H1 (cell line): ENCODE measurements around the gene SMARCD1. TPM values are rescaled to one million over a fixed set of nuclear protein-coding genes. Genes with fewer than 3 reads are reported as not detected.

Source experiments
- CTCF ChIA-PET: fragments of 300-600 bp; sonication (Branson Sonifier 250); formaldehyde crosslinking; loops from one replicate; lab custom pipeline; 2021; ENCODE audit not compliant: partially characterized antibody; lab: Charles Lee
- POLR2A ChIA-PET: fragments of 300-600 bp; sonication (Branson Sonifier 250); formaldehyde crosslinking; loops from one replicate; lab custom pipeline; 2021; ENCODE audit warnings: inconsistent platforms; ENCODE audit not compliant: partially characterized antibody; lab: Charles Lee
- DNase-seq, 2 experiments: peaks; one replicate each; pipeline versions ENCODE4 v3.0.0 to v3.0.0-alpha.2; 2010 to 2022; ENCODE audit warnings: low spot score in 2 of 2, low read depth in 1 of 2, mixed read lengths in 1 of 2
- FAIRE-seq: peaks from 2 replicates; lab custom pipeline; 2011; peaks lifted over from hg19 to GRCh38; lab: Jason Lieb, UNC
- H2AFZ ChIP-seq: 2 replicates; pipeline ENCODE4 v1.8.1; 2012; ENCODE audit warnings: low read length, inconsistent platforms
- H2AK5ac ChIP-seq: 2 replicates; pipeline ENCODE4 v1.6.1; 2013; ENCODE audit warnings: low read depth, low read length
- H2BK120ac ChIP-seq: replicated peaks from 2 replicates; pipeline ENCODE3; 2013; ENCODE audit warnings: low read depth, low read length, inconsistent platforms
- H2BK12ac ChIP-seq: 2 replicates; pipeline ENCODE4 v1.6.1; 2013; ENCODE audit warnings: low read depth, low read length
- H2BK15ac ChIP-seq: 2 replicates; pipeline ENCODE4 v1.6.1; 2013; ENCODE audit warnings: low read length
- H2BK20ac ChIP-seq: 2 replicates; pipeline ENCODE4 v1.6.1; 2013; ENCODE audit warnings: low read length
- H2BK5ac ChIP-seq: 2 replicates; pipeline ENCODE4 v1.6.1; 2013; ENCODE audit warnings: low read depth, low read length
- H3K14ac ChIP-seq: 2 replicates; pipeline ENCODE4 v1.6.1; 2013; ENCODE audit warnings: inconsistent platforms; ENCODE audit not compliant: insufficient read length
- H3K18ac ChIP-seq: 2 replicates; pipeline ENCODE4 v1.6.1; 2013; ENCODE audit warnings: low read length; ENCODE audit errors: extremely low read depth
- H3K23ac ChIP-seq: 2 replicates; pipeline ENCODE4 v1.6.1; 2013; ENCODE audit warnings: inconsistent platforms; ENCODE audit not compliant: insufficient read length
- H3K23me2 ChIP-seq: 2 replicates; pipeline ENCODE4 v1.6.1; 2013; ENCODE audit warnings: low read depth, low read length
- H3K27ac ChIP-seq: 2 replicates; pipeline ENCODE4 v1.6.1; 2011; ENCODE audit warnings: low read depth, low read length, inconsistent platforms
- H3K27me3 ChIP-seq, 4 experiments: replicated peaks in 1 of 4; 1 replicate in 1 of 4; 2 replicates in 3 of 4; pipeline versions ENCODE4 v1.6.1 to v1.8.1; 2011 to 2013; ENCODE audit warnings: low read length in 3 of 4, mild to moderate bottlenecking in 3 of 4, inconsistent platforms in 2 of 4, mixed read lengths in 2 of 4, moderate library complexity in 1 of 4; ENCODE audit not compliant: control insufficient read depth in 3 of 4, insufficient read depth in 3 of 4; ENCODE audit errors: extremely low read depth in 1 of 4
- H3K36me3 ChIP-seq, 4 experiments: 2 replicates each; pipeline versions ENCODE4 v1.6.1 to v1.8.1; 2011 to 2013; ENCODE audit warnings: mild to moderate bottlenecking in 4 of 4, low read length in 3 of 4, moderate library complexity in 2 of 4, control low read depth in 1 of 4, inconsistent platforms in 1 of 4; ENCODE audit not compliant: insufficient read depth in 4 of 4, control insufficient read depth in 2 of 4
- H3K4ac ChIP-seq: replicated peaks from 2 replicates; pipeline ENCODE3; 2013; ENCODE audit warnings: low read length, low read depth, mixed read lengths, inconsistent platforms; ENCODE audit not compliant: insufficient read length
- H3K4me1 ChIP-seq, 4 experiments: replicated peaks in 1 of 4; 1 replicate in 1 of 4; 2 replicates in 3 of 4; pipeline versions ENCODE4 v1.6.1 to v1.8.1; 2011 to 2013; ENCODE audit warnings: low read length in 3 of 4, inconsistent platforms in 2 of 4, mixed read lengths in 1 of 4; ENCODE audit not compliant: insufficient read depth in 4 of 4, control insufficient read depth in 3 of 4
- H3K4me2 ChIP-seq, 2 experiments: 2 replicates each; pipeline versions ENCODE4 v1.6.1 to v1.8.1; 2011 to 2013; ENCODE audit warnings: low read depth in 2 of 2, low read length in 2 of 2, control low read depth in 1 of 2, inconsistent platforms in 1 of 2, mild to moderate bottlenecking in 1 of 2; ENCODE audit not compliant: insufficient read depth in 1 of 2
- H3K4me3 ChIP-seq, 4 experiments: fragments of 200-600, 300-600 bp in 1 of 4; sonication (generic), shearing (Covaris generic), sonication (Bioruptor Twin) in 1 of 4; 2 replicates each; pipeline versions ENCODE4 v1.5.1 to v1.8.1; 2011 to 2016; ENCODE audit warnings: low read length in 4 of 4, low read depth in 3 of 4, control low read depth in 2 of 4, inconsistent platforms in 2 of 4, mild to moderate bottlenecking in 2 of 4, mixed read lengths in 1 of 4, moderate library complexity in 1 of 4; ENCODE audit not compliant: insufficient read depth in 2 of 4; ENCODE audit errors: extremely low read depth in 1 of 4
- H3K56ac ChIP-seq: replicated peaks from 2 replicates; pipeline ENCODE3; 2013; ENCODE audit warnings: low read depth, mild to moderate bottlenecking, mixed read lengths, low read length, inconsistent platforms; ENCODE audit not compliant: insufficient read length
- H3K79me1 ChIP-seq: 2 replicates; pipeline ENCODE4 v1.6.1; 2013; ENCODE audit warnings: low read depth, low read length, control low read depth
- H3K79me2 ChIP-seq, 2 experiments: 2 replicates each; pipeline versions ENCODE4 v1.6.1 to v1.8.1; 2012 to 2013; ENCODE audit warnings: low read length in 2 of 2, mild to moderate bottlenecking in 2 of 2, inconsistent platforms in 1 of 2; ENCODE audit not compliant: insufficient read depth in 2 of 2, control insufficient read depth in 1 of 2
- H3K9ac ChIP-seq, 4 experiments: replicated peaks in 1 of 4; 1 replicate in 1 of 4; 2 replicates in 3 of 4; pipeline versions ENCODE4 v1.6.1 to v1.8.1; 2011 to 2013; ENCODE audit warnings: low read depth in 3 of 4, low read length in 3 of 4, control low read depth in 2 of 4, mild to moderate bottlenecking in 2 of 4, moderate library complexity in 2 of 4, inconsistent platforms in 1 of 4; ENCODE audit errors: extremely low read depth in 1 of 4
- H3K9me3 ChIP-seq, 2 experiments: 2 replicates each; pipeline versions ENCODE4 v1.6.1 to v1.8.1; 2012 to 2013; ENCODE audit warnings: mild to moderate bottlenecking in 2 of 2, moderate library complexity in 2 of 2, control low read depth in 1 of 2, inconsistent platforms in 1 of 2, low read depth in 1 of 2, low read length in 1 of 2, mixed read lengths in 1 of 2; ENCODE audit not compliant: insufficient read depth in 2 of 2
- H4K20me1 ChIP-seq, 2 experiments: replicated peaks in 1 of 2; 2 replicates each; pipeline versions ENCODE3 to v1.8.1; 2011 to 2013; ENCODE audit warnings: inconsistent platforms in 2 of 2, low read length in 2 of 2, mild to moderate bottlenecking in 1 of 2; ENCODE audit not compliant: insufficient read depth in 2 of 2, control insufficient read depth in 1 of 2
- H4K5ac ChIP-seq: 2 replicates; pipeline ENCODE4 v1.6.1; 2013; ENCODE audit warnings: low read length, low read depth, mixed read lengths, inconsistent platforms; ENCODE audit not compliant: insufficient read length
- H4K8ac ChIP-seq: 2 replicates; pipeline ENCODE4 v1.8.0; 2013; ENCODE audit warnings: mild to moderate bottlenecking, moderate library complexity, low read length, inconsistent platforms; ENCODE audit not compliant: insufficient read depth; ENCODE audit errors: extremely low read depth
- H4K91ac ChIP-seq: replicated peaks from 2 replicates; pipeline ENCODE3; 2013; ENCODE audit warnings: low read length, mixed read lengths, inconsistent platforms; ENCODE audit not compliant: insufficient read length
- ATF3 ChIP-seq: IDR thresholded peaks from 2 replicates; pipeline ENCODE4 v1.6.1; 2011; ENCODE audit warnings: low read depth, mild to moderate bottlenecking, low read length; ENCODE audit not compliant: insufficient read depth
- POLR2AphosphoS5 ChIP-seq: IDR thresholded peaks from 2 replicates; pipeline ENCODE4 v1.6.1; 2011; ENCODE audit warnings: low read depth, low read length
- TBP ChIP-seq: IDR thresholded peaks from 2 replicates; pipeline ENCODE4 v1.6.1; 2011; ENCODE audit warnings: low read depth, low read length, improper control_type of control experiment
- WGBS, 2 experiments: shearing (Covaris generic) in 1 of 2; methylation state at CpG; one replicate each; pipeline versions ENCODE4 v1.1.6 to v1.1.7; 2013 to 2015; ENCODE audit warnings: low lambda C conversion rate in 2 of 2, mixed read lengths in 2 of 2, inconsistent platforms in 1 of 2, low coverage in 1 of 2, missing lambda C conversion rate in 1 of 2; ENCODE audit not compliant: insufficient replicate concordance in 2 of 2, insufficient coverage in 1 of 2, insufficient read length in 1 of 2; ENCODE audit errors: extremely low coverage in 1 of 2, missing lambda C conversion rate in 1 of 2; 5-methylcytosine and 5-hydroxymethylcytosine counted together
- polyA plus RNA-seq, 7 experiments: library from polyadenylated mRNA; depleted of rRNA in 3 of 7; stranded (reverse) in 5 of 7; unstranded in 2 of 7; fragments of >200 nt in 5 of 7; fragments of 200-250 nt in 2 of 7; gene quantifications; 1 replicate in 5 of 7; 2 replicates in 1 of 7; 4 replicates in 1 of 7; pipeline versions ENCODE4 v1.2.1 to v1.2.3, GENCODE V29; 2011 to 2013; ENCODE audit warnings: missing spikeins in 2 of 7, mixed read lengths in 2 of 7
- total RNA-seq: library from RNA; stranded (reverse); fragmentation: NEBNext Ultra II Directional; extraction: Animal tissue kit (Norgen Biotek cat#: 25700); gene quantifications from 2 replicates; pipeline ENCODE4 v1.2.1, GENCODE V29; 2021

The SMARCD1 gene
- total and polyA plus RNA-seq, 2 of the 8 experiments (the other 6 are each of a cell fraction or from before 2014, with no cell fraction given) = 128 to 130 TPM

GRCh38 chr12:50097952-50098351, 12.8 kb downstream of the SMARCD1 start:
- no peak for FAIRE-seq
- H2AFZ ChIP-seq = no peak overlapping the region
- H4K20me1 ChIP-seq = peaks cover 0 to 9% of the 10 kb centered on the region in 2 experiments
- H3K9me3 ChIP-seq = no peaks in the 10 kb centered on the region
- no peak overlapping the region for H2BK15ac ChIP-seq
- no peak for DNase-seq
- no peak overlapping the region for H3K18ac ChIP-seq
- H3K23me2 ChIP-seq = no peaks in the 10 kb centered on the region
- 84% methylated on average over 6 of the region's 6 CpGs; no CpG with 5 or more reads in 1 of the 2 experiments for WGBS, 2 experiments
- no peak overlapping the region for H2BK120ac ChIP-seq
- no peak overlapping the region for H3K4me2 ChIP-seq
- no peaks in the 10 kb centered on the region for H3K79me1 ChIP-seq
- TF ChIP-seq ATF3 (no peak), TBP (no peak), POLR2AphosphoS5 (peak; percentile 29)
- no peaks in the 10 kb centered on the region for H3K79me2 ChIP-seq
- ChIA-PET POLR2A (interaction anchor here (0.6 to 27.1 kb wide), 6 partner anchors 5 to 113 kb away, joined by 3 to 457 read pairs (median 4); partner anchors contain the start of genes CERS5, COX14, GPD1 and SMARCD1), CTCF (interaction anchor here (1.6 to 32.9 kb wide), 3 partner anchors 12 to 27 kb away, joined by 5 to 625 read pairs (median 625); partner anchors contain the start of genes COX14, GPD1 and SMARCD1)
- H3K27ac ChIP-seq = no peak overlapping the region
- H3K23ac ChIP-seq = no peak overlapping the region
- no peak overlapping the region for H4K91ac ChIP-seq
- peaks cover 0 to 4% (median 1%) of the 10 kb centered on the region in 4 experiments; a peak in 4 of 7 replicates for H3K4me1 ChIP-seq
- no peak overlapping the region for H3K56ac ChIP-seq
- no peak overlapping the region for H3K14ac ChIP-seq
- H3K4me3 ChIP-seq = no peak overlapping the region
- H3K27me3 ChIP-seq = no peaks in the 10 kb centered on the region
- no peak overlapping the region for H4K8ac ChIP-seq
- H3K9ac ChIP-seq = no peak overlapping the region
- H3K4ac ChIP-seq = no peak overlapping the region
- H3K36me3 ChIP-seq = peaks cover 49 to 72% (median 65%) of the 10 kb centered on the region in 4 experiments
- H2BK20ac ChIP-seq = 0 out of 2 replicates have a peak overlapping the region, but pooled peaks have one; percentile 13
- no peak overlapping the region for H4K5ac ChIP-seq
- no peak overlapping the region for H2BK12ac ChIP-seq
- no peak overlapping the region for H2BK5ac ChIP-seq
- H2AK5ac ChIP-seq = no peak overlapping the region
